CD4-positive, alpha-beta T cell treated with Interleukin-2 at 100 ng/mL for 4 hours (primary cell): ENCODE results near the gene GLOD4.
"Not testable (repeated sequence)": the region's sequence is repeated elsewhere in the genome, so short reads cannot be mapped to it uniquely, and the experiment has no call there.

Source experiments
- DNase-seq: peaks from one replicate; pipeline ENCODE4 v3.0.0-alpha.2; 2020; ENCODE audit warnings: low spot score

The GLOD4 gene

GRCh38 chr17:781805-782731, at the start of gene GLOD4, which contains the start of gene MRM3:
Gene GLOD4, minus strand, starts transcription at chr17:782280. Its CDS starts 25 bp downstream, at chr17:782255.
Gene MRM3, plus strand, starts transcription at chr17:782353. Its CDS starts 26 bp downstream, at chr17:782379.
- DNase-seq: peak; percentile 93

GRCh38 chr17:830950-831349, 48.9 kb upstream of the GLOD4 start:
- DNase-seq: no peak

- DNase-seq: no peak
These were observed 48.3 kb upstream of the GLOD4 start for GRCh38 chr17:830381-830780.

- not testable (repeated sequence) for DNase-seq
These were observed 47.5 kb upstream of the GLOD4 start for GRCh38 chr17:829614-830013.

GRCh38 chr17:828761-829160, 46.7 kb upstream of the GLOD4 start:
- no peak for DNase-seq

GRCh38 chr17:826778-827177, 44.7 kb upstream of the GLOD4 start:
- no peak for DNase-seq

- DNase-seq: no peak
These were observed 43.1 kb upstream of the GLOD4 start for GRCh38 chr17:825216-825615.

- DNase-seq: no peak
These were observed 42.3 kb upstream of the GLOD4 start for GRCh38 chr17:824378-824777.

GRCh38 chr17:823501-823902, 41.4 kb upstream of the GLOD4 start:
- no peak for DNase-seq

- DNase-seq: no peak
These were observed 37.2 kb upstream of the GLOD4 start for GRCh38 chr17:819251-819650.

- DNase-seq: no peak
These were observed 32.3 kb upstream of the GLOD4 start for GRCh38 chr17:814371-814770.

GRCh38 chr17:812638-813204, 30.6 kb upstream of the GLOD4 start:
- no peak for DNase-seq

- DNase-seq: no peak
These were observed 29.1 kb upstream of the GLOD4 start for GRCh38 chr17:811051-811784.

- no peak for DNase-seq
These were observed 25.6 kb upstream of the GLOD4 start for GRCh38 chr17:807523-808294.

GRCh38 chr17:806781-807522, 24.9 kb upstream of the GLOD4 start:
- DNase-seq: no peak

- no peak for DNase-seq
These were observed 24.3 kb upstream of the GLOD4 start for GRCh38 chr17:806346-806745.

- not testable (repeated sequence) for DNase-seq
These were observed 23.8 kb upstream of the GLOD4 start for GRCh38 chr17:805886-806285.

- DNase-seq: no peak
These were observed 22.7 kb upstream of the GLOD4 start for GRCh38 chr17:804541-805435.

GRCh38 chr17:802901-803881, 21.1 kb upstream of the GLOD4 start:
- no peak for DNase-seq
